H9 (cell line): ENCODE results near the gene EIF3C. TPM values are rescaled to one million over a fixed set of nuclear protein-coding genes. Genes with fewer than 3 reads are reported as not detected.
"Not testable (repeated sequence)": the region's sequence is repeated elsewhere in the genome, so short reads cannot be mapped to it uniquely, and the experiment has no call there.

Source experiments
- DNase-seq: peaks from one replicate; pipeline ENCODE4 v3.0.0-alpha.2; 2017
- H2AFZ ChIP-seq: one replicate; pipeline ENCODE4 v1.6.1; 2013; ENCODE audit warnings: mild to moderate bottlenecking, low read length, control low read depth, moderate library complexity
- H2AK5ac ChIP-seq: 2 replicates; pipeline ENCODE4 v1.6.1; 2013; ENCODE audit warnings: low read length, control low read depth, mixed read lengths; ENCODE audit not compliant: insufficient read length
- H2BK120ac ChIP-seq: one replicate; pipeline ENCODE4 v1.6.1; 2013; ENCODE audit warnings: low read depth, mild to moderate bottlenecking, low read length, control low read depth, inconsistent platforms; ENCODE audit not compliant: poor library complexity, severe bottlenecking
- H2BK12ac ChIP-seq: 2 replicates; pipeline ENCODE4 v1.6.1; 2013; ENCODE audit warnings: low read length, control low read depth, mixed read lengths, low read depth; ENCODE audit not compliant: insufficient read length
- H2BK15ac ChIP-seq: 2 replicates; pipeline ENCODE4 v1.6.1; 2013; ENCODE audit warnings: low read depth, low read length, control low read depth
- H2BK20ac ChIP-seq: one replicate; pipeline ENCODE4 v1.6.1; 2013; ENCODE audit warnings: low read depth, mild to moderate bottlenecking, low read length, control low read depth, inconsistent platforms; ENCODE audit not compliant: poor library complexity, severe bottlenecking
- H2BK5ac ChIP-seq: 2 replicates; pipeline ENCODE4 v1.6.1; 2013; ENCODE audit warnings: low read length, control low read depth, mixed read lengths; ENCODE audit not compliant: insufficient read length
- H3K14ac ChIP-seq: 2 replicates; pipeline ENCODE4 v1.6.1; 2013; ENCODE audit warnings: low read length, control low read depth; ENCODE audit not compliant: insufficient read depth
- H3K18ac ChIP-seq: 2 replicates; pipeline ENCODE4 v1.6.1; 2013; ENCODE audit warnings: low read depth, mild to moderate bottlenecking, mixed read lengths, low read length, control low read depth; ENCODE audit not compliant: insufficient read length
- H3K23ac ChIP-seq: 2 replicates; pipeline ENCODE4 v1.6.1; 2013; ENCODE audit warnings: low read length, control low read depth, mixed read lengths, low read depth; ENCODE audit not compliant: insufficient read length
- H3K23me2 ChIP-seq: 2 replicates; pipeline ENCODE4 v1.6.1; 2013; ENCODE audit warnings: low read depth, mild to moderate bottlenecking, mixed read lengths, low read length, control low read depth; ENCODE audit not compliant: insufficient read length, poor library complexity, severe bottlenecking
- H3K27ac ChIP-seq: 2 replicates; pipeline ENCODE4 v1.5.1; 2013; ENCODE audit warnings: low read length, control low read depth, mixed read lengths, low read depth; ENCODE audit not compliant: insufficient read length
- H3K27me3 ChIP-seq: 2 replicates; pipeline ENCODE4 v1.6.1; 2013; ENCODE audit warnings: low read length, control low read depth, inconsistent platforms; ENCODE audit not compliant: insufficient read depth
- H3K4ac ChIP-seq: 2 replicates; pipeline ENCODE4 v1.6.1; 2013; ENCODE audit warnings: low read depth, mild to moderate bottlenecking, control low read depth, inconsistent platforms, low read length, moderate library complexity
- H3K4me1 ChIP-seq: 2 replicates; pipeline ENCODE4 v1.6.1; 2013; ENCODE audit warnings: low read length, control low read depth, inconsistent platforms; ENCODE audit not compliant: insufficient read depth
- H3K4me2 ChIP-seq: 2 replicates; pipeline ENCODE4 v1.6.1; 2013; ENCODE audit warnings: low read length, control low read depth, mixed read lengths; ENCODE audit not compliant: insufficient read length, insufficient read depth
- H3K56ac ChIP-seq: 2 replicates; pipeline ENCODE4 v1.6.1; 2013; ENCODE audit warnings: low read depth, mild to moderate bottlenecking, mixed read lengths, low read length, control low read depth; ENCODE audit not compliant: insufficient read length
- H3K79me1 ChIP-seq: 2 replicates; pipeline ENCODE4 v1.6.1; 2013; ENCODE audit warnings: low read depth, mild to moderate bottlenecking, moderate library complexity, low read length, control low read depth, inconsistent platforms; ENCODE audit not compliant: insufficient read depth, poor library complexity, severe bottlenecking
- H3K79me2 ChIP-seq: 2 replicates; pipeline ENCODE4 v1.6.1; 2013; ENCODE audit warnings: low read length, control low read depth, inconsistent platforms; ENCODE audit not compliant: insufficient read depth
- H3K9ac ChIP-seq: 2 replicates; pipeline ENCODE4 v1.6.1; 2013; ENCODE audit warnings: low read length, control low read depth, mixed read lengths; ENCODE audit not compliant: insufficient read length; ENCODE audit errors: extremely low read depth
- H3K9me3 ChIP-seq: one replicate; pipeline ENCODE4 v1.6.1; 2013; ENCODE audit warnings: low read depth, low read length, inconsistent platforms; ENCODE audit not compliant: control insufficient read depth
- H3T11ph ChIP-seq: one replicate; pipeline ENCODE4 v1.6.1; 2013; ENCODE audit warnings: mild to moderate bottlenecking, low read length, control low read depth, inconsistent platforms
- H4K20me1 ChIP-seq: one replicate; pipeline ENCODE4 v1.6.1; 2013; ENCODE audit not compliant: control insufficient read depth, insufficient read length, insufficient read depth
- H4K5ac ChIP-seq: 2 replicates; pipeline ENCODE4 v1.6.1; 2013; ENCODE audit warnings: low read depth, mild to moderate bottlenecking, mixed read lengths, low read length, control low read depth; ENCODE audit not compliant: insufficient read length
- H4K8ac ChIP-seq: replicated peaks from 2 replicates; pipeline ENCODE4 v1.6.1; 2013; ENCODE audit warnings: low read length, control low read depth, mixed read lengths, low read depth; ENCODE audit not compliant: insufficient read length
- H4K91ac ChIP-seq: 2 replicates; pipeline ENCODE4 v1.6.1; 2013; ENCODE audit warnings: low read depth, mild to moderate bottlenecking, moderate library complexity, mixed read lengths, low read length, control low read depth; ENCODE audit not compliant: insufficient read length
- H3K27ac Mint-ChIP-seq, 3 experiments: 2 replicates in 2 of 3; 3 replicates in 1 of 3; pipeline ENCODE4 v1.8.0; 2020 to 2021; ENCODE audit warnings: mixed read lengths in 3 of 3, mild to moderate bottlenecking in 1 of 3, moderate library complexity in 1 of 3
- H3K27me3 Mint-ChIP-seq: 2 replicates; pipeline ENCODE4 v1.8.0; 2021; ENCODE audit warnings: low read depth, mild to moderate bottlenecking, moderate library complexity, mixed read lengths
- H3K36me3 Mint-ChIP-seq, 3 experiments: 2 replicates in 2 of 3; 3 replicates in 1 of 3; pipeline ENCODE4 v1.8.0; 2020 to 2021; ENCODE audit warnings: low read depth in 3 of 3, mixed read lengths in 3 of 3; ENCODE audit not compliant: insufficient read depth in 1 of 3
- H3K4me1 Mint-ChIP-seq, 2 experiments: 2 replicates each; pipeline ENCODE4 v1.8.0; 2020; ENCODE audit warnings: mixed read lengths in 2 of 2
- H3K4me3 Mint-ChIP-seq, 2 experiments: 2 replicates in 1 of 2; 3 replicates in 1 of 2; pipeline ENCODE4 v1.8.0; 2020 to 2021; ENCODE audit warnings: mild to moderate bottlenecking in 2 of 2, mixed read lengths in 2 of 2, moderate library complexity in 1 of 2
- H3K9me3 Mint-ChIP-seq, 2 experiments: 2 replicates in 1 of 2; 3 replicates in 1 of 2; pipeline ENCODE4 v1.8.0; 2020; ENCODE audit warnings: mild to moderate bottlenecking in 2 of 2, mixed read lengths in 2 of 2, moderate library complexity in 1 of 2
- WGBS: extraction: QIAGEN DNeasy Blood & Tissue Kit; methylation state at CpG from one replicate; pipeline ENCODE4 v1.1.7; 2013; ENCODE audit warnings: missing lambda C conversion rate, low lambda C conversion rate, mixed read lengths; ENCODE audit not compliant: insufficient read length; ENCODE audit errors: extremely low coverage; 5-methylcytosine and 5-hydroxymethylcytosine counted together
- long read RNA-seq: library from polyadenylated mRNA; unstranded; transcript quantifications from one replicate; pipeline ENCODE4 v2.0.0, GENCODE V29; 2020
- total RNA-seq: library from RNA; stranded (reverse); gene quantifications from 2 replicates; pipeline ENCODE4 v1.2.1, GENCODE V29; 2021

Gene EIF3C, protein sequence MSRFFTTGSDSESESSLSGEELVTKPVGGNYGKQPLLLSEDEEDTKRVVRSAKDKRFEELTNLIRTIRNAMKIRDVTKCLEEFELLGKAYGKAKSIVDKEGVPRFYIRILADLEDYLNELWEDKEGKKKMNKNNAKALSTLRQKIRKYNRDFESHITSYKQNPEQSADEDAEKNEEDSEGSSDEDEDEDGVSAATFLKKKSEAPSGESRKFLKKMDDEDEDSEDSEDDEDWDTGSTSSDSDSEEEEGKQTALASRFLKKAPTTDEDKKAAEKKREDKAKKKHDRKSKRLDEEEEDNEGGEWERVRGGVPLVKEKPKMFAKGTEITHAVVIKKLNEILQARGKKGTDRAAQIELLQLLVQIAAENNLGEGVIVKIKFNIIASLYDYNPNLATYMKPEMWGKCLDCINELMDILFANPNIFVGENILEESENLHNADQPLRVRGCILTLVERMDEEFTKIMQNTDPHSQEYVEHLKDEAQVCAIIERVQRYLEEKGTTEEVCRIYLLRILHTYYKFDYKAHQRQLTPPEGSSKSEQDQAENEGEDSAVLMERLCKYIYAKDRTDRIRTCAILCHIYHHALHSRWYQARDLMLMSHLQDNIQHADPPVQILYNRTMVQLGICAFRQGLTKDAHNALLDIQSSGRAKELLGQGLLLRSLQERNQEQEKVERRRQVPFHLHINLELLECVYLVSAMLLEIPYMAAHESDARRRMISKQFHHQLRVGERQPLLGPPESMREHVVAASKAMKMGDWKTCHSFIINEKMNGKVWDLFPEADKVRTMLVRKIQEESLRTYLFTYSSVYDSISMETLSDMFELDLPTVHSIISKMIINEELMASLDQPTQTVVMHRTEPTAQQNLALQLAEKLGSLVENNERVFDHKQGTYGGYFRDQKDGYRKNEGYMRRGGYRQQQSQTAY
- total RNA-seq: 990 and 1,003 TPM in 2 replicates
- long read RNA-seq, transcript EIF3C-211 (20 exons, 2,986 nt): minor isoform, 234 of 8,501 reads
- long read RNA-seq, transcript EIF3C-202 (21 exons, 3,137 nt): minor isoform, 184 of 8,501 reads
- long read RNA-seq, transcript EIF3C-209 (21 exons, 3,128 nt): minor isoform, 46 of 8,501 reads
- long read RNA-seq, transcript EIF3C-201 (21 exons, 3,145 nt): major isoform, 7,481 of 8,501 reads
- long read RNA-seq, partial matches to known transcripts: 254 of 8,501 reads
- long read RNA-seq, other reads (novel, unspliced or antisense): 281 of 8,501 reads

GRCh38 chr16:28711220-28712083 lies at the start of gene EIF3C:
Gene EIF3C, plus strand, starts transcription at chr16:28711464. Its CDS starts 223 bp downstream, at chr16:28711687.
- H3K4me3 Mint-ChIP-seq: peak within 1 kb of the TSS; percentile 71 to 81
- H3K9me3 ChIP-seq, H3K9me3 Mint-ChIP-seq, H3K18ac ChIP-seq, H3K27me3 ChIP-seq, H2BK12ac ChIP-seq, H2BK20ac ChIP-seq, H3K4me1 ChIP-seq, H3K4me1 Mint-ChIP-seq, H3K4me2 ChIP-seq, DNase-seq, H3K23me2 ChIP-seq, H3K27ac ChIP-seq, H3K4ac ChIP-seq, H4K91ac ChIP-seq, H3T11ph ChIP-seq, H2AFZ ChIP-seq, H2BK15ac ChIP-seq, H3K23ac ChIP-seq, H4K20me1 ChIP-seq, H2BK5ac ChIP-seq, H3K36me3 Mint-ChIP-seq, H3K14ac ChIP-seq, H4K8ac ChIP-seq, H4K5ac ChIP-seq, H3K79me1 ChIP-seq, H2AK5ac ChIP-seq, H3K27me3 Mint-ChIP-seq, H3K27ac Mint-ChIP-seq, H2BK120ac ChIP-seq, H3K56ac ChIP-seq, H3K79me2 ChIP-seq, H3K9ac ChIP-seq: not testable (repeated sequence)
- WGBS: no CpG with 5 or more reads among the region's 66 CpGs

DNA sequence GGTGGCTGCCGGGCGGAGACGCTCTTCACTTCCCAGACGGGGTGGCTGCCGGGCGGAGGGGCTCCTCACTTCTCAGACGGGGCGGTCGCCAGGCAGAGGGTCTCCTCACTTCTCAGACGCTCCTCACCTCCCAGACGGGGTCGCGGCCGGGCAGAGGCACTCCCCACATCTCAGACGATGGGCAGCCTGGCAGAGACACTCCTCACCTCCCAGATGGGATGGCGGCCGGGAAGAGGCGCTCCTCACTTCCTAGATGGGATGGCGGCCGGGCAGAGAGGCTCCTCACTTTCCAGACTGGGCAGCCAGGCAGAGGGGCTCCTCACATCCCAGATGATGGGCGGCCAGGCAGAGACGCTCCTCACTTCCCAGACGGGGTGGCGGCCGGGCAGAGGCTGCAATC lies 45.0 kb upstream of the EIF3C start:
- not testable (repeated sequence) for H4K5ac ChIP-seq, H3T11ph ChIP-seq, H3K4me1 Mint-ChIP-seq, H3K27me3 Mint-ChIP-seq, H3K18ac ChIP-seq, H3K27ac ChIP-seq, H3K23me2 ChIP-seq, H4K91ac ChIP-seq, H4K8ac ChIP-seq, H3K9ac ChIP-seq, H3K56ac ChIP-seq, H2BK15ac ChIP-seq, H3K27me3 ChIP-seq, H2BK20ac ChIP-seq, H3K14ac ChIP-seq, H2BK120ac ChIP-seq, H3K79me1 ChIP-seq, H3K23ac ChIP-seq, H3K36me3 Mint-ChIP-seq, H3K9me3 Mint-ChIP-seq, H2AFZ ChIP-seq, H2BK12ac ChIP-seq, H3K4ac ChIP-seq, H4K20me1 ChIP-seq, H2AK5ac ChIP-seq, H3K4me1 ChIP-seq, H3K79me2 ChIP-seq, H2BK5ac ChIP-seq, H3K4me2 ChIP-seq, H3K27ac Mint-ChIP-seq, H3K9me3 ChIP-seq, DNase-seq, H3K4me3 Mint-ChIP-seq
- no CpG with 5 or more reads among the region's 25 CpGs for WGBS
